ENCODE results near the gene CXCR5.

The CXCR5 gene

GRCh38 chr11:118927554-118928100 is 43.9 kb downstream of the CXCR5 start:
- DNase-seq (ENCODE audit: low read depth in 2 of 2), result no peak

- peak; percentile 85 to 92 for DNase-seq (ENCODE audit: low read depth in 2 of 2)
Measured at GRCh38 chr11:118928101-118928869, 44.6 kb downstream of the CXCR5 start.

- no peak for DNase-seq (ENCODE audit: low read depth in 2 of 2)
Measured at GRCh38 chr11:118928870-118929500, 45.3 kb downstream of the CXCR5 start.

GRCh38 chr11:118929501-118930093 is 45.9 kb downstream of the CXCR5 start:
- DNase-seq (ENCODE audit: low read depth in 2 of 2), result peak; percentile 64 to 70

- peak; percentile 81 to 88 for DNase-seq (ENCODE audit: low read depth in 2 of 2)
Measured at GRCh38 chr11:118930094-118930712, 46.5 kb downstream of the CXCR5 start.

GRCh38 chr11:118931571-118931970 is 47.9 kb downstream of the CXCR5 start:
- no peak for DNase-seq (ENCODE audit: low read depth in 2 of 2)

GRCh38 chr11:118933486-118933885 is 49.8 kb downstream of the CXCR5 start:
- DNase-seq (ENCODE audit: low read depth in 2 of 2), result no peak

GRCh38 chr11:118935376-118935775 is 51.7 kb downstream of the CXCR5 start:
- DNase-seq (ENCODE audit: low read depth in 2 of 2), result no peak

- DNase-seq (ENCODE audit: low read depth in 2 of 2), result no peak
Measured at GRCh38 chr11:118938491-118939403, 55.1 kb downstream of the CXCR5 start.

- no peak for DNase-seq (ENCODE audit: low read depth in 2 of 2)
Measured at GRCh38 chr11:118939404-118939915, 55.8 kb downstream of the CXCR5 start.

- DNase-seq (ENCODE audit: low read depth in 2 of 2), result peak in 1 of 2 donors; percentile 50
Measured at GRCh38 chr11:118939953-118940598, 56.4 kb downstream of the CXCR5 start.

GRCh38 chr11:118947091-118947490 is 63.4 kb downstream of the CXCR5 start:
- DNase-seq (ENCODE audit: low read depth in 2 of 2), result no peak
